Measurements from ENCODE around the gene GTSF1L. TPM values are rescaled to one million over a fixed set of nuclear protein-coding genes. Genes with fewer than 3 reads are reported as not detected.

The GTSF1L gene
- total and polyA plus RNA-seq, 2 of the 4 experiments (the other 2 are of a cell fraction), result not detected

DNA sequence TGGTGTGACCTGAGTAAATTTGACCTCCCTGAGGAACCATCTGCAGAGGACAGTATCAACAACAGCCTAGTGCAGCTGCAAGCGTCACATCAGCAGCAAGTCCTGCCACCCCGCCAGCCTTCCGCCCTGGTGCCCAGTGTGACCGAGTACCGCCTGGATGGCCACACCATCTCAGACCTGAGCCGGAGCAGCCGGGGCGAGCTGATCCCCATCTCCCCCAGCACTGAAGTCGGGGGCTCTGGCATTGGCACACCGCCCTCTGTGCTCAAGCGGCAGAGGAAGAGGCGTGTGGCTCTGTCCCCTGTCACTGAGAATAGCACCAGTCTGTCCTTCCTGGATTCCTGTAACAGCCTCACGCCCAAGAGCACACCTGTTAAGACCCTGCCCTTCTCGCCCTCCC lies 24.3 kb downstream of the GTSF1L start:
- Histone ChIP-seq H3K9ac (ENCODE audit: low read depth, low read length) (no peak overlapping the region), H3K4me3 (ENCODE audit: insufficient read depth, low read depth, low read length) (no peak overlapping the region), H2BK15ac (ENCODE audit: low read depth, low read length) (no peak overlapping the region), H3K27ac (ENCODE audit: insufficient read depth, low read length) (no peak overlapping the region), H3K4ac (ENCODE audit: low read depth, low read length) (no peak overlapping the region), H3K14ac (replicated peaks; ENCODE audit: low read depth, low read length) (no peak overlapping the region), H3K36me3 (ENCODE audit: control insufficient read depth, insufficient read depth, low read length) (peaks cover 12% of the 10 kb centered on the region), H3K56ac (ENCODE audit: extremely low read depth, insufficient read depth, low read length) (no peak overlapping the region), H2AFZ (replicated peaks; ENCODE audit: low read length, poor library complexity) (no peak overlapping the region), H2BK120ac (ENCODE audit: low read depth, low read length) (no peak overlapping the region), H3K4me2 (ENCODE audit: low read depth, low read length) (no peak overlapping the region), H2BK20ac (ENCODE audit: low read depth, low read length) (no peak overlapping the region), H2AK5ac (ENCODE audit: low read depth, low read length) (no peak overlapping the region), H3K4me1 (ENCODE audit: control insufficient read depth, insufficient read depth, low read length) (no peaks in the 10 kb centered on the region), H3K27me3 (ENCODE audit: control insufficient read depth, insufficient read depth, low read length) (no peaks in the 10 kb centered on the region), H3K23ac (ENCODE audit: low read depth, low read length) (no peak overlapping the region), H4K91ac (ENCODE audit: insufficient read depth, low read depth, low read length) (no peak overlapping the region), H3K79me1 (ENCODE audit: low read depth in 1 of 2, low read length in 2 of 2) (no peaks in the 10 kb centered on the region; a peak in 2 of 4 replicates), H2BK5ac (ENCODE audit: low read depth, low read length, poor library complexity, severe bottlenecking) (no peak overlapping the region), H3K18ac (ENCODE audit: low read depth, low read length) (no peak overlapping the region), H4K20me1 (ENCODE audit: insufficient read depth, low read length) (no peaks in the 10 kb centered on the region; the same call in 1 of the 2 replicates), H2AK9ac (replicated peaks; ENCODE audit: low read depth, low read length, poor library complexity) (no peak overlapping the region), H3K9me3 (ENCODE audit: control insufficient read depth, insufficient read depth, low read length) (no peaks in the 10 kb centered on the region), H4K8ac (ENCODE audit: low read depth in 2 of 2, low read length in 2 of 2) (no peak overlapping the region), H3K9me1 (ENCODE audit: insufficient read depth, low read length) (no peaks in the 10 kb centered on the region), H4K5ac (ENCODE audit: low read depth, low read length) (no peak overlapping the region)
- no peak for ATAC-seq (ENCODE audit: low read depth)
- no peak for DNase-seq
- TF ChIP-seq BHLHE40 (IDR thresholded peaks at IDR 0.05; ENCODE audit: low read depth, low read length), result no peak
- ChIA-PET CTCF (interaction anchor here (1.4 kb wide), 1 partner anchor 16 kb away, joined by 4 read pairs; no protein-coding TSS in a partner anchor), POLR2A (ENCODE audit: unreplicated experiment) (no interaction called here)
- in situ Hi-C loops (cut with MboI; ENCODE audit: low sequenced_read_pairs), result no loop called here
- WGBS, 2 experiments (ENCODE audit: extremely low coverage in 2 of 2, insufficient read length in 1 of 2), result 100% methylated on average over 7 of the region's 14 CpGs; no CpG with 5 or more reads in 1 of the 2 experiments
- dilution Hi-C loops (cut with HindIII; ENCODE audit: low sequenced_read_pairs, unreplicated experiment), result no loop called here
- BruUV-seq (replicated peaks), result no TSS peak
- intact Hi-C loops (cut with micrococcal nuclease), result no loop called here

Data from IMR-90 (cell line).